Hematopoietic multipotent progenitor cell treated with erythropoietin and hydrocortisone succinate and interleukin-3 and kit ligand, for 15 days (in vitro differentiated cells): Measurements from ENCODE around the gene SGCD.

Experiments used
- DNase-seq: peaks from one replicate; pipeline ENCODE4 v3.0.0-alpha.2; 2015; ENCODE audit warnings: low spot score

SGCD gene

DNA sequence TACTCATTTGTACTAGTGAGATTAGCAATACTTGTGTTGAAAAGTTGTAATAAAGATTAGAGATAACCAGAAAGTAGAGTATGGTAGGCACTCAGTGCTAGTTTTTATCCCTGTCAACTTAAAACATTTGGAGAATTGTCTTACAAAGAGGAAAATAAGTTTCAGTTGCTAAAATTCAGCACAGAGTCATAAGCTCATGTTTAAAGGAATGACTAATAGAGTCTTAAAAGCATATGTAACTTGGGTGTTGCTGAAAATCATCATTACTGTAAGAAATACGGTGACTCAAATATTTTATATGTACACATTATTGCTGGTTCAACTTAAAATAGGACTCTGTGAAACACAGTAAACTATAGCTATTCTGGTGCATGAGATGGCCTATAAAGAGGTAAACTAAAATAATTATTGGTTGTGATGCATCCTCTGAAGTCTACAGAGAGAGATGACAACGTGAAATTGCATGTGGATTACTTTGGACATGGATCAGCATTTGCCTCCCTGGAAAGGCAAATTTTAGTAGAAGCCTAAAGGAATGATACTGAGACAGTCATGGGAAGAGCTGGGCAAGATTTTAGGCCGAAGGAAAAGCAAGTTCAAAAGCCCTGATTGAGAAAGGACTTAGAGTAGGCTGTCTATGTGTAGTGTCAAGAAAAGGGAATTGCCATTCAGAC, 34.6 kb downstream of the SGCD start:
- no peak for DNase-seq

DNA sequence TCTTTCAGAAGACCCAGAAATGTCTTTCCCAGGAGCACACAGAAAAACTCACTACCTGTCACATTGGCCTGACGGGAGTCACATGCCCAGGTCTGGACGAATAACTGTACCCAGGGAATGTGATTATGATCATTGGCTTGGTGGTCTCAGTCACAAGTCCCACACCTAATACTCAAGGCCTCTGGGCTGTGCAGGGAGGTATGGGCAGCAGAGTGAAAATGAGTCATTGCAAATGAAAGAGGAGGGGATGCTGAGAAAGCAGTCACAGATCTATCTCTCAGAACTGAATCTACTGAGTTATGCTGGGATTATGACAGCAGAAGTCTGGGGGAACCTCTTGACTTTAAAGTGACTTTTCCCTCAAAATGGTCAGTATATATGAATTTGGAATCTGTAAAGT, 36.9 kb downstream of the SGCD start:
- DNase-seq, result no peak

DNA sequence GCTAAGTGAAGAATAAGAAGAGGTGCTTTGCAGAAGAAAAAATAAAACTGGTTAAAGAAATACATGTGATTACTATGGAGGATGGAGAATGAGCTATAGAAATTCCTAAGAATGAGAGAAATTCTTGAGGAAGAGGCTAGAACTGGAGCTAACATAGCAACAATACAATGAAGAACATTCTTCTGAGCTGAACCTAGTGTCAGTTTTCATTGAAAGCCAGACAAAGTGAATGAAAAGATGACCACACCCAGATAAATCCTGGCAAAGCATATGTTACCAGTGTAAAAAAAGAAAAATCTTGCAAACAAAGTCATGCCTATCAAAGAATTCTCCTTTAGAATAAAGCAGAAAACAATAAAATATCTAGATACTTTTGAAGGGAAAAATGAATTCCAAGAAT, 39.6 kb downstream of the SGCD start:
- DNase-seq, result no peak

- no peak for DNase-seq
These were observed 40.6 kb downstream of the SGCD start for GRCh38 chr5:156367597-156367996.

DNA sequence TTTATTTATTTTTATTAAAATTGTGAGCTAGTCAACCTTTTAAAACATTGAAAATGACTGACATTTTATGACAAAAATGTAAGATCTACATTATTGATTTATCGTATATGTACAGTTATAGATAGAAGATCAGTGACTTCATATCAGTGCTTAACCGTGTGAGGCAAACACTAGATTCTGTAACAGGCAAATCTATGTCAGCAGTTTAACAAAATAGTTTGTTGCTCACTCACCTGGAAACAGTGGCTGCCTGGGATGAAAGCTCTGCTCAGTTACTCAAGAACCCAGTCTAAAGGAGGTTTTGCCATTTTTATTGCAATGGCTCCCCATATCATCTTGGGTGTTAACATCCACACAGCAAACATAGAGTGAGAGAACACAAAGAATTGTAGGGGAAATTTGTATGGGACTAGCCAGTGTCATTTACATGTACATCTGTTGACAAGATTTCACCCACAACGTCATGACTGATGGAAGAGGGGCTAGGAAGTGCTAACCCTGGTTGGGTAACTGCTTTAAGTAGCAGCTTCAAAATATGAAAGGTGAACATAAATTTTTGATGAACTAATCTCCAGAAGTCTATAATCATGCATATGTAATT, 49.0 kb downstream of the SGCD start:
- no peak for DNase-seq

GRCh38 chr5:156376751-156377150, 49.8 kb downstream of the SGCD start:
- no peak for DNase-seq

DNA sequence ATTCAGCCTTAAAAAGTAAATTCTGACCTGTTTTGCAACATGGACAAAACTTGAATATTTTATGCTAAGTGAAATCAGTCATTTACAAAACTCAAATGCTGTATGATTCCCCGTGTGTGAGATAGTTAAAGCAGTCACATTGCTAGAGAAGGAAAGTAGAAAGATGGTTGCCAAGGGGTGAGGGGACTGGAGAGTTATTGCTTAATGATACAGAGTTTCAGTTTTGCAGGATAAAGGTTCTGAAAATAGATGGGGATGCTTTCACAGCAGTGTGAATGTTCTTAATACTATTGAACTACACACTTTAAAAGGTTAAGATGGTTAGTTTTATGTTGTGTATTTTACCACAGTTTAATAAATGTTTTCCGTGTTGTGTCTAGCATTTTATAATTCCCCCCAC, 51.2 kb downstream of the SGCD start:
- DNase-seq, result no peak

DNA sequence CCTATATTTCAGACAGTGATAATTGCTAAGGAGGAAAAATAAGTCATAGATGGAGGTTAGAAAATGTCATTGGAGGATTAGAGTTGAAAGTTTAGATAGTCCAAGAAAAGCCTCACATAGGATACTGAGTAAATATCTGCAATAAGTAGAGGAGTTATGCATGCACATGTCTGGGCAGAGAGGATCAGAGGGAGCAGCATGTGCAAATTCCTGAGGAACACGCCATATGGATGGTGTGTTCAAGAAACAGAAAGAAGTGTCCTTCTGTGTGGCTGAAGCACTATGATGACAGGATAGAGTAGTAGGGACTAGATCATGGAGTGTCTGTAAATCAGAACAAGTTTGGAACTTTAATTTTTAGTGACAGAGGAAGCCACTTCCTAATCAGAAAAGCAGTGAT, 52.2 kb downstream of the SGCD start:
- DNase-seq, result no peak

GRCh38 chr5:156380848-156381247, 53.9 kb downstream of the SGCD start:
- DNase-seq, result no peak

DNA sequence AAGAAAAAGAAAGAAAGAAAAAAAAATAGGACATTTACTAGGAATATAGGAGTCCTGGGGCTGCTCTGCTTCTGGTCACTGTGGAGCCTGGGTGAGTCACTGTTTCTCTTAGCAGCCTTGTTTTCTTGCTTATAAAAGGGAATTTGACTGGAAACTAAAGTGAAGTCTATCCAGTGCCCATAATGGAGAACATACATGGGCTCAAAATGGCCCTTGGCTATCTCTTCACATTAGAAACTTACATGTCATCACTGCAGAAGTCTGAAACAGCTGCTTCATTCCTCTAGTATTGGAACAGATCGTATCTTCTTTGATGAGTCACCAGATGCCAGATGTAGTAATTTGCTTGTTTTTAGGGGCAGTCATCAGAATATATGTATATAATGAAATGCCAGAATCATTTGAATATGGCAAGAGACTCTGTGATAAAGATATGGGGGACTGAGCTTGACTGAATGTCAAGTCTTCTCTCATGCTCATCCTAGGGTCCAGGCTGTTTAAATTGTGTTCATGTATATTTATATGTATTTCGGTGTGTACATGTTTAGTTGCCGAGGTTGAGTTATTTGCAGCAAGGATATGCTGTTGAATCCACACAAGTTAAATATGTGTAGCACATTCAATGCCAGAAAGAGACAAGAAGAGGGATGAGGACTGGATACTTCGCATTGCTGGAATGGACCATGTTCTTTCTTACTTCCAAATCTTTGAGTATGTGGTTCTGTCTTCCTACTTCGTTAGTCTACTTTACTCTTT, 56.7 kb downstream of the SGCD start:
- no peak for DNase-seq

DNA sequence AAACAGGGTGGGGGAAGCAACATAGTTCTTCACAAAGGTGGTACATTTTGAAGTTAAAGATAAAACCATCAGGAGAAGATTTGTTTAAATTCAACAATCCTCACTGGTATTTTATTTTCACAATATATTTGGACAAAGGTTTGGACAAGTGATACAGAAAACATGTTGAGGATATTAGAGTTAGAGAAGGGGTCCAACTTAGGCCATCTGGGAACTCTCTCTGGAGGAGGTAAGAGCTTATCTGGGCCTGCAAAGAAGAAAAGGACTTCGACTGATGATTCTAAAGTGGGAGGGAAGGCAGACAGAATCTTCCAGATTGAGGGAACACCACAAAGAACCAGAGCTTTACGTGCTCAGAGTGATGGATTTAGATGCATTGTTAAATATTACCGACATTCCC, 58.5 kb downstream of the SGCD start:
- DNase-seq, result no peak

- no peak for DNase-seq
These were observed 60.0 kb downstream of the SGCD start for GRCh38 chr5:156386976-156387375.

DNA sequence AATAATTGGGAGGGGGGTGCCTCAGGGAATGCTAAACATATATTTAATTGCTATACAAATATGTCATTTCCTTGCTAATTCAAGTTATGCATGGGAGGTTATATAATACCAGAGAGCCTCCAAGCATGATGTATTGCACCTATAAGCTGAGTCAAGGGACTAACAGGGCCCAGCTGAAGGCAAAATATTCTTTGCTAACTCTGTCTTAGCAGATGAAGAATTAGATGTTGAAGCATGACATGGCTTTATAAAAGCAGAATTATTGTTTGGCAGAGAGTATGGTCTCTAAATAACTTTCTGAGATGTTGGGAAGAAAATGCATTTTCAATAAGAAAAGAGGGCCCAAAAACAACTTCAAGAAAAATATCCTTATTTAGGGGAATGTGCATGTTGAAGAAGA, 60.4 kb downstream of the SGCD start:
- DNase-seq, result no peak

GRCh38 chr5:156388233-156388632, 61.3 kb downstream of the SGCD start:
- no peak for DNase-seq

DNA sequence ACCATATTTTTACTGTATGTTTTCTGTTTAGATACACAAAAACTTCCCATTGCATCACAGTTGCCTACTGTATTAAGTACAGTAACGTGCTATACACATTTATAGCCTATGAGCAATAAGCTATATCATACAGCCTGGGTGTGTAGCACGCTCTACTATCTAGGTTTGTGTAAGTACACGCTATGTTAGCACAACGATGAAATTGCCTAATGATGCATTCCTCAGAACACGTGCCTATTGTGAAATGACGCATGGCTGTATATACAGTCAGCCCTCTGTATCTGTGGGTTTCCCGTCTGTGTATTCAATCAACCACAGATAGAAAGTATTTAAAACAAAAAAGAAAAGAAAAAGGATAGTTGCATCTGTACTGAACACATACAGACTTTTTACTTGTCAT, 64.2 kb downstream of the SGCD start:
- no peak for DNase-seq

DNA sequence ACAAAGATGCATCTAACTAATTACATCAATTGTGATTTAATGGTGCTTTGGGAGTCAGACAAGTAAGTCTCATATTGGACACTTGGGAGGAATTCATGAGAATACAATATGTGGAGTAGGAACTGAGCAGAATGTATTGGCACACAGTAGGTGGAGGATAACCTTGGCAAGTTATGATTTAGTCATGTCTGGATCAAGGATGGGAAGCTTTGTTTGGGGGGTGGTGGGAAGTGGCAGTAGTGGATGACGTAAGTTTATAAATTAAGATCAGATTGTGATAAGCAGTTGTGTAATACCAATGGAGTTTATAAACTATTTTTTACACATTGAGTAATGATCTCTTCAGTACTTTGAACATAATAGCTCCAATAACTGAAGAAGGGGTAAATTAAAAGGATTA, 67.0 kb downstream of the SGCD start:
- DNase-seq, result no peak

DNA sequence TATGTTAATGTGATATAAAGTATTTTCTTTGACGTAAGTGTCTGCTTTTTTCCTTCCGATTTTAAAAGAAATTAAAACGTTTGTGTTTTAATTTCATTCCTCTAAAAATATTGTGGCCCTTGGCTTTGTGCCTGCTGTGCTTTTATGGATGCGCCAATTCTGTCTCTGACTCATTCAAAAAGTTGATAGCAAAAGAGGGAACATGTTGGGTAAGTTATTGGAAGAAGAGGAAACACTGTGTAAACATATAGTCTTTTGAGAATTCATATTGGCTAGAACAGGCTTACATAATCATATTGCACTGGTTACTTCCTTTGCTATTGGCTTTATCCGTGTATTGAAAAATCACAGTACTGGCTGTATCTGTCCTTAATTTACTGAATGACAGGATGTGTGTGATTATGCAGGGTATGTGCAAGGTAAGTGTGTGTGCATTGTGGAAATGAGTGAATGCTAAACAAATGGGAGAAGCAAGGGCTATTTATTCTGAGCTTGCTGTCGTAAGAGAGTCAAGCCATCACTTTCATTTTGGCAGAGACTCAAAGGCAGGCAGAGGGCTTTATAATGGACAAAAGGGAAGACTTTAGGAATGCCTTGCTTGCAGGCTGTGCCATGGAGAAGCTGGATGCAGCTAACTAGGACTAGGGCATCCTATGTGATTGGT, 67.8 kb downstream of the SGCD start:
- DNase-seq, result no peak

GRCh38 chr5:156395306-156395675, 68.3 kb downstream of the SGCD start:
- no peak for DNase-seq

DNA sequence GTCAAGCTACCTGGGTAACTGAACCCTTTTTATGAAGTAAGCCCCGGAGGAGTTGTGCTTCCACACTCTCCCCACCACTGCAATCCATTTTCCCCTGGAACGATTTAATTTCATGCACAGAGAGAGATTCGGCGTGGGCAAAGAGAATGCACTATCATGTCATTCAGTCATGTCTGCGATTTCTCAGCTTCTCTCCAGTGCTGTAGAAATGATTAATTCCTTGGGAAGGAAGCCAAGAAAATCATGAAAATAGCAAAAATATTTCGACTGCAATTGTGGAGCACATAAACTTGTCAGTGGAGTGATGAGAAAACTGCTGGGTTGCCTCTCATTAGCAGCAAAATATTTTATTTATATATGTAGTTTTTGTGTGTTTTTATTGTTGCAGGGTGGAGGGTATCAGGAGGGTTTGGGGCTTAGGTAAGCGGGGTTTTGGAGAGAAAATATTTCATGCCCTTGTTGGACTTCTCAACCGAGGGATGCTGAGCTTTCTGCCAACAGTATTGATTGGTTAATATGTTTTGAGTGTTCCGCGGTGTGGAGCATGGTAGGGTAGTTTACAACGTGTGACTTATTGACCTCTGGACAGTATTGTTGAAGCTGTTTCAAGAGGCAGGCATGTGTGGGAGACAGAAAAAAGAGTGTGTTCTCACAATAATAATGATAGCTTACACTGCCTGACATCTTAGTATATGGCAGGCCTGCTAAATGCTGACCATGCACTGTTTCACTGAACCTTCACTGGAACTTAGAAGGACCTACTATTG, 69.3 kb downstream of the SGCD start:
- DNase-seq, result no peak

- no peak for DNase-seq
These were observed 69.8 kb downstream of the SGCD start for GRCh38 chr5:156396830-156397081.

DNA sequence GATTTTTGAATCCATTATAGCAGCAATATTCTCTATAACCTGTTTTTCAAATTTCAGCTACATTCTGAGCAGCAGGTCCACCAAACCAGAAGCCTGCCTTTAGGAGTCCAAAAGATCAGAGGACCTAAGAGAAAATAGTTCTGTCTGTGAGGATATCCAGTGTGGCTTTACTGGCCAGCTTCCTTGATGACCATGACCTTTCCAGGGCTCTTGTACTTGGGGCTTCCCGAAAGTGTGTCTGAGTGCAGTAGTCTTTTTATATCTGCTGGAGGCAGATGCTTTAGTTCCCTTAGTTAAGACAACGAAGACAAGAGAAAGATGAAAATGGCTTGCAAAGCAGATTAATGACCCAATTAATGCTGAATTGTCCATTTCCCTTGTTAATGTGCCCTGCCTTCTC, 72.4 kb downstream of the SGCD start:
- no peak for DNase-seq

- no peak for DNase-seq
These were observed 73.4 kb downstream of the SGCD start for GRCh38 chr5:156400231-156400986.
